Astrocyte of the spinal cord (primary cell): Measurements from ENCODE around the gene MUL1.
A peak's percentile ranks its signal among the peaks of the same experiment; 100 is the strongest.

Experiments used
- DNase-seq: peaks from one replicate; pipeline ENCODE4 v3.0.0; 2011; ENCODE audit warnings: low read depth, low spot score
- H3K4me3 ChIP-seq: 2 replicates; pipeline ENCODE4 v1.5.1; 2011; ENCODE audit warnings: low read depth, mild to moderate bottlenecking, low read length, moderate library complexity
- CTCF ChIP-seq: IDR thresholded peaks from 2 replicates; pipeline ENCODE4 v1.5.1; 2012; ENCODE audit warnings: low read depth, mild to moderate bottlenecking, low read length, inconsistent platforms
- in situ Hi-C: cut with HindIII; loops from 2 replicates; pipeline ENCODE4 v1.10.0; 2017; ENCODE audit warnings: low sequenced_read_pairs

MUL1 gene

GRCh38 chr1:20481643-20482498, 26.1 kb downstream of the MUL1 start:
- no peak for DNase-seq
- TF ChIP-seq CTCF: no peak
- in situ Hi-C loops: no loop called here
- H3K4me3 ChIP-seq: no peak overlapping the region

- H3K4me3 ChIP-seq: no peak overlapping the region
- no peak for DNase-seq
- no peak for TF ChIP-seq CTCF
- in situ Hi-C loops: no loop called here
Observed at GRCh38 chr1:20480951-20481617, 26.9 kb downstream of the MUL1 start.

- no peak overlapping the region for H3K4me3 ChIP-seq
- in situ Hi-C loops: no loop called here
- no peak for TF ChIP-seq CTCF
- DNase-seq: no peak
Observed at GRCh38 chr1:20480243-20480944, 27.6 kb downstream of the MUL1 start.

- DNase-seq: no peak
- no peak overlapping the region for H3K4me3 ChIP-seq
- no peak for TF ChIP-seq CTCF
- in situ Hi-C loops: no loop called here
Observed at GRCh38 chr1:20479840-20480239, 28.1 kb downstream of the MUL1 start.

GRCh38 chr1:20478057-20478635, 29.8 kb downstream of the MUL1 start:
- no peak overlapping the region for H3K4me3 ChIP-seq
- DNase-seq: no peak
- in situ Hi-C loops: no loop called here
- no peak for TF ChIP-seq CTCF

- no peak overlapping the region for H3K4me3 ChIP-seq
- in situ Hi-C loops: no loop called here
- no peak for TF ChIP-seq CTCF
- peak; percentile 60 for DNase-seq
Observed at GRCh38 chr1:20477348-20478056, 30.4 kb downstream of the MUL1 start.
